CD14-positive monocyte (primary cell): ENCODE data around the gene SLCO4A1. TPM values are rescaled to one million over a fixed set of nuclear protein-coding genes. Genes with fewer than 3 reads are reported as not detected.

Source experiments
- DNase-seq, 3 donors: peaks; one replicate each; pipeline ENCODE4 v3.0.0-alpha.2; 2011 to 2022
- H2AFZ ChIP-seq: 2 replicates; pipeline ENCODE4 v1.6.0; 2012; ENCODE audit warnings: mild to moderate bottlenecking, low read depth, low read length, inconsistent platforms; ENCODE audit not compliant: insufficient read depth, poor library complexity, severe bottlenecking
- H3K27ac ChIP-seq, 2 donors: 1 replicate in 1 of 2; 2 replicates in 1 of 2; pipeline ENCODE4 v1.5.1; 2012 to 2013; ENCODE audit warnings: low read length in 2 of 2, control low read depth in 1 of 2, inconsistent platforms in 1 of 2, low read depth in 1 of 2, mild to moderate bottlenecking in 1 of 2
- H3K27me3 ChIP-seq, 2 donors: one replicate each; pipeline versions ENCODE4 v1.6.0 to v1.6.1; 2011 to 2013; ENCODE audit warnings: low read length in 2 of 2; ENCODE audit not compliant: control insufficient read depth in 2 of 2, insufficient read depth in 2 of 2
- H3K36me3 ChIP-seq, 2 donors: replicated peaks in 1 of 2; 1 replicate in 1 of 2; 2 replicates in 1 of 2; pipeline versions ENCODE4 v1.5.1 to v1.6.1; 2012 to 2013; ENCODE audit warnings: low read length in 2 of 2, control low read depth in 1 of 2, inconsistent platforms in 1 of 2, mild to moderate bottlenecking in 1 of 2; ENCODE audit not compliant: insufficient read depth in 2 of 2, control insufficient read depth in 1 of 2
- H3K4me1 ChIP-seq, 2 donors: 1 replicate in 1 of 2; 2 replicates in 1 of 2; pipeline versions ENCODE4 v1.5.1 to v1.6.1; 2012 to 2013; ENCODE audit warnings: low read length in 2 of 2, control low read depth in 1 of 2, inconsistent platforms in 1 of 2, mild to moderate bottlenecking in 1 of 2, moderate library complexity in 1 of 2; ENCODE audit not compliant: insufficient read depth in 2 of 2, control insufficient read depth in 1 of 2
- H3K4me2 ChIP-seq: replicated peaks from 2 replicates; pipeline ENCODE3; 2012; ENCODE audit warnings: low read length, moderate library complexity, mild to moderate bottlenecking; ENCODE audit not compliant: poor library complexity, severe bottlenecking; ENCODE audit errors: extremely low read depth
- H3K4me3 ChIP-seq, 3 experiments: fragments of 200-600 bp in 1 of 3; sonication (generic) in 1 of 3; replicated peaks in 1 of 3; 1 replicate in 2 of 3; 2 replicates in 1 of 3; pipeline ENCODE4 v1.5.1; 2011 to 2013; ENCODE audit warnings: low read length in 3 of 3, mild to moderate bottlenecking in 3 of 3, control low read depth in 2 of 3, low read depth in 2 of 3, inconsistent platforms in 1 of 3, moderate library complexity in 1 of 3
- H3K79me2 ChIP-seq: 2 replicates; pipeline ENCODE4 v1.6.0; 2012; ENCODE audit warnings: mild to moderate bottlenecking, control low read depth, inconsistent platforms, low read length, moderate library complexity; ENCODE audit not compliant: insufficient read depth
- H3K9ac ChIP-seq: 2 replicates; pipeline ENCODE4 v1.6.0; 2017; ENCODE audit warnings: low read length, mild to moderate bottlenecking; ENCODE audit not compliant: insufficient read depth, poor library complexity, severe bottlenecking
- H3K9me3 ChIP-seq, 2 donors: replicated peaks in 1 of 2; 1 replicate in 1 of 2; 2 replicates in 1 of 2; pipeline versions ENCODE4 v1.5.1 to v1.6.1; 2012 to 2013; ENCODE audit warnings: low read length in 2 of 2, control low read depth in 1 of 2; ENCODE audit not compliant: control insufficient read depth in 1 of 2, insufficient read depth in 1 of 2
- H4K20me1 ChIP-seq: 2 replicates; pipeline ENCODE4 v1.6.0; 2012; ENCODE audit warnings: mild to moderate bottlenecking, low read length, control low read depth, moderate library complexity; ENCODE audit not compliant: insufficient read depth
- H3K27ac Mint-ChIP-seq, 7 donors: one replicate each; pipeline ENCODE4 v1.8.0; 2020; ENCODE audit warnings: mild to moderate bottlenecking in 7 of 7, mixed read lengths in 7 of 7, moderate library complexity in 6 of 7, inconsistent platforms in 2 of 7
- H3K27me3 Mint-ChIP-seq, 3 donors: one replicate each; pipeline ENCODE4 v1.8.0; 2021 to 2022; ENCODE audit warnings: low read depth in 3 of 3, mild to moderate bottlenecking in 3 of 3, mixed read lengths in 3 of 3, moderate library complexity in 3 of 3, inconsistent platforms in 1 of 3
- H3K36me3 Mint-ChIP-seq, 2 donors: one replicate each; pipeline ENCODE4 v1.8.0; 2020; ENCODE audit warnings: mixed read lengths in 2 of 2, inconsistent platforms in 1 of 2, mild to moderate bottlenecking in 1 of 2
- H3K4me1 Mint-ChIP-seq: one replicate; pipeline ENCODE4 v1.8.0; 2020; ENCODE audit warnings: mild to moderate bottlenecking, mixed read lengths
- H3K4me3 Mint-ChIP-seq, 2 donors: one replicate each; pipeline ENCODE4 v1.8.0; 2020; ENCODE audit warnings: mild to moderate bottlenecking in 2 of 2, mixed read lengths in 2 of 2, moderate library complexity in 1 of 2
- H3K9me3 Mint-ChIP-seq, 7 donors: one replicate each; pipeline ENCODE4 v1.8.0; 2020 to 2022; ENCODE audit warnings: mixed read lengths in 7 of 7, mild to moderate bottlenecking in 6 of 7, moderate library complexity in 6 of 7, inconsistent platforms in 2 of 7
- WGBS: methylation state at CpG from one replicate; pipeline ENCODE4 v1.1.5; 2013; ENCODE audit warnings: missing lambda C conversion rate; ENCODE audit not compliant: insufficient coverage; 5-methylcytosine and 5-hydroxymethylcytosine counted together
- intact Hi-C, 2 donors: fragments of 100-400 bp; cut with micrococcal nuclease; formaldehyde crosslinking; loops; one replicate each; pipeline versions ENCODE4 v1.15.0 to v1.15.1; 2023
- polyA plus RNA-seq, 3 donors: library from polyadenylated mRNA; depleted of rRNA in 1 of 3; unstranded in 2 of 3; stranded (reverse) in 1 of 3; fragments of 300-500 nt in 2 of 3; fragments of >200 nt in 1 of 3; fragmentation: Illumina TruSeq in 2 of 3; gene quantifications; 1 replicate in 2 of 3; 2 replicates in 1 of 3; pipeline ENCODE4 v1.2.3, GENCODE V29; 2012 to 2021
- TF ChIP-seq, protein P1 (sequence below): fragments of 200-600 bp; IDR thresholded peaks from one replicate; pipeline ENCODE4 v1.8.0; 2022; ENCODE audit warnings: antibody characterized with exemption, mild to moderate bottlenecking

Gene SLCO4A1
- polyA plus RNA-seq, 3 donors = 0.05 to 0.42 (median 0.26) TPM

DNA sequence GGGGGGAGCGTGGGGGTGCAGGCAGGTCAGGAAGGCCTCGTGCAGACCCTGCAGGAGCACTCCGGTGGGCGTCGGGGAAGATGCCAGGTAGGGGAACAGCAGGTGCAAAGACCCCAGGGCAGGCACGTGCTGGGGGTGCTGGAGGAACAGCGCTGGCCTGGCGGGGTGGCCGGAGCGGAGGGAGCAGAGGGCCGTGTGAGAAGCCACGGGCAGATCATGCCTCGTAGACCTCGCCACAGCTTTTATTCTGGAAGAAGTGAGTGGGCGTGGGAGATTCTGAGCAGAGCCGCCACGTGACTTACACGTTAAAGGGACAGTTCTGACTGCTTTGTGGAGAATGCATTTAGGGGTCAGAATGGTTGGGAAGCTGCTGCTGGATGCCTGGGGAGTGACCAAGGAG is 75.6 kb downstream of the SLCO4A1 start:
- Histone ChIP-seq H3K27me3 (no peaks in the 10 kb centered on the region), H3K4me1 (peaks cover 0 to 12% of the 10 kb centered on the region in 2 donors), H3K79me2 (peaks cover under 1% of the 10 kb centered on the region), H3K4me2 (no peak overlapping the region), H3K36me3 (no peaks in the 10 kb centered on the region), H3K4me3 (no peak overlapping the region), H3K27ac (no peak overlapping the region), H3K9me3 (peaks cover 10 to 20% of the 10 kb centered on the region in 2 donors), H2AFZ (no peak overlapping the region), H3K9ac (no peak overlapping the region), H4K20me1 (peaks cover 18% of the 10 kb centered on the region)
- Mint-ChIP-seq H3K4me1 (peaks cover 8% of the 10 kb centered on the region), H3K4me3 (no peak overlapping the region), H3K27ac (no peak overlapping the region), H3K36me3 (peaks cover 28 to 29% of the 10 kb centered on the region in 2 donors), H3K27me3 (peaks cover 8 to 10% (median 10%) of the 10 kb centered on the region in 3 donors), H3K9me3 (peaks cover 21 to 35% (median 28%) of the 10 kb centered on the region in 7 donors)
- 84% methylated on average over 16 of the region's 18 CpGs for WGBS
- TF ChIP-seq, protein P1, sequence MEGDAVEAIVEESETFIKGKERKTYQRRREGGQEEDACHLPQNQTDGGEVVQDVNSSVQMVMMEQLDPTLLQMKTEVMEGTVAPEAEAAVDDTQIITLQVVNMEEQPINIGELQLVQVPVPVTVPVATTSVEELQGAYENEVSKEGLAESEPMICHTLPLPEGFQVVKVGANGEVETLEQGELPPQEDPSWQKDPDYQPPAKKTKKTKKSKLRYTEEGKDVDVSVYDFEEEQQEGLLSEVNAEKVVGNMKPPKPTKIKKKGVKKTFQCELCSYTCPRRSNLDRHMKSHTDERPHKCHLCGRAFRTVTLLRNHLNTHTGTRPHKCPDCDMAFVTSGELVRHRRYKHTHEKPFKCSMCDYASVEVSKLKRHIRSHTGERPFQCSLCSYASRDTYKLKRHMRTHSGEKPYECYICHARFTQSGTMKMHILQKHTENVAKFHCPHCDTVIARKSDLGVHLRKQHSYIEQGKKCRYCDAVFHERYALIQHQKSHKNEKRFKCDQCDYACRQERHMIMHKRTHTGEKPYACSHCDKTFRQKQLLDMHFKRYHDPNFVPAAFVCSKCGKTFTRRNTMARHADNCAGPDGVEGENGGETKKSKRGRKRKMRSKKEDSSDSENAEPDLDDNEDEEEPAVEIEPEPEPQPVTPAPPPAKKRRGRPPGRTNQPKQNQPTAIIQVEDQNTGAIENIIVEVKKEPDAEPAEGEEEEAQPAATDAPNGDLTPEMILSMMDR = no peak
- DNase-seq = no peak
- intact Hi-C loops = no loop called here

- H3K4me2 ChIP-seq = no peak overlapping the region
- Mint-ChIP-seq H3K9me3 (peaks cover 21 to 36% (median 28%) of the 10 kb centered on the region in 7 donors), H3K4me1 (peaks cover 8% of the 10 kb centered on the region), H3K27me3 (peaks cover 8 to 10% (median 9%) of the 10 kb centered on the region in 3 donors), H3K27ac (no peak overlapping the region), H3K36me3 (peaks cover 28 to 29% of the 10 kb centered on the region in 2 donors), H3K4me3 (no peak overlapping the region)
- TF ChIP-seq, protein P1 = no peak
- peaks cover 10 to 20% of the 10 kb centered on the region in 2 donors for H3K9me3 ChIP-seq
- H3K36me3 ChIP-seq = no peaks in the 10 kb centered on the region
- no peak overlapping the region for H3K4me3 ChIP-seq
- no peak overlapping the region for H3K9ac ChIP-seq
- no peak overlapping the region for H3K27ac ChIP-seq
- H2AFZ ChIP-seq = no peak overlapping the region
- no peak for DNase-seq
- WGBS = 60% methylated on average over 1 of the region's 12 CpGs
- H3K79me2 ChIP-seq = peaks cover 5% of the 10 kb centered on the region
- H3K4me1 ChIP-seq = peaks cover 0 to 12% of the 10 kb centered on the region in 2 donors
- intact Hi-C loops = no loop called here
- H3K27me3 ChIP-seq = no peaks in the 10 kb centered on the region
- H4K20me1 ChIP-seq = peaks cover 18% of the 10 kb centered on the region
Measured at GRCh38 chr20:62718546-62718945, 76.2 kb downstream of the SLCO4A1 start.
